Activated T-helper 2 cell treated with anti-CD3 and anti-CD28 coated beads, Interferon-gamma antibody, Interleukin-2, Interleukin-4, amounts not matched to agents 10 μg/mL and 5 μg/mL and 100 μg/mL, durations not matched to agents 14 hours and 24 hours and 36 hours (primary cell): ENCODE data around the gene MUC12. TPM values are rescaled to one million over a fixed set of nuclear protein-coding genes. Genes with fewer than 3 reads are reported as not detected.
A peak's percentile ranks its signal among the peaks of the same experiment; 100 is the strongest.
"Not testable (repeated sequence)": the region's sequence is repeated elsewhere in the genome, so short reads cannot be mapped to it uniquely, and the experiment has no call there.

Source experiments
- DNase-seq: peaks from one replicate; pipeline ENCODE4 v3.0.0; 2021; ENCODE audit warnings: low spot score
- H3K27ac Mint-ChIP-seq: one replicate; pipeline ENCODE4 v1.8.0; 2021; ENCODE audit warnings: mixed read lengths
- H3K27me3 Mint-ChIP-seq: one replicate; pipeline ENCODE4 v1.8.0; 2021; ENCODE audit warnings: low read depth, mixed read lengths
- H3K36me3 Mint-ChIP-seq: one replicate; pipeline ENCODE4 v1.8.0; 2021; ENCODE audit warnings: low read depth, mixed read lengths
- H3K4me1 Mint-ChIP-seq: one replicate; pipeline ENCODE4 v1.8.0; 2021; ENCODE audit warnings: low read depth, mixed read lengths
- H3K4me3 Mint-ChIP-seq: one replicate; pipeline ENCODE4 v1.8.0; 2021; ENCODE audit warnings: low read depth, mild to moderate bottlenecking, moderate library complexity, mixed read lengths
- H3K9me3 Mint-ChIP-seq: one replicate; pipeline ENCODE4 v1.8.0; 2021; ENCODE audit warnings: mixed read lengths
- intact Hi-C: fragments of 100-400 bp; cut with micrococcal nuclease; formaldehyde crosslinking; loops from one replicate; pipeline ENCODE4 v1.15.1; 2023
- total RNA-seq: library from RNA; stranded (reverse); gene quantifications from 2 replicates; pipeline ENCODE4 v1.2.3, GENCODE V29; 2022

The MUC12 gene
- total RNA-seq, 1 donor from 2014 or later: 1.4 TPM

GRCh38 chr7:101012931-101013330 lies 43.6 kb downstream of the MUC12 start:
- Mint-ChIP-seq H3K36me3 (peaks cover 5% of the 10 kb centered on the region), H3K9me3 (no peaks in the 10 kb centered on the region), H3K27ac (no peak overlapping the region), H3K4me1 (peaks cover 11% of the 10 kb centered on the region), H3K27me3 (no peaks in the 10 kb centered on the region), H3K4me3 (no peak overlapping the region)
- intact Hi-C loops: no loop called here
- no peak for DNase-seq

GRCh38 chr7:101015626-101016025 lies 46.3 kb downstream of the MUC12 start:
- no peak for DNase-seq
- peaks cover 5% of the 10 kb centered on the region for H3K36me3 Mint-ChIP-seq
- peaks cover 2% of the 10 kb centered on the region for H3K27me3 Mint-ChIP-seq
- peak overlapping the region; percentile 86 for H3K4me3 Mint-ChIP-seq
- peaks cover 17% of the 10 kb centered on the region for H3K4me1 Mint-ChIP-seq
- no peaks in the 10 kb centered on the region for H3K9me3 Mint-ChIP-seq
- intact Hi-C loops: no loop called here
- H3K27ac Mint-ChIP-seq: peak overlapping the region; percentile 31

- peak; percentile 67 for DNase-seq
- no peaks in the 10 kb centered on the region for H3K36me3 Mint-ChIP-seq
These were observed 47.9 kb downstream of the MUC12 start for GRCh38 chr7:101017064-101017777.

GRCh38 chr7:101018271-101019167 lies 49.2 kb downstream of the MUC12 start:
- H3K36me3 Mint-ChIP-seq: no peaks in the 10 kb centered on the region
- H3K27ac Mint-ChIP-seq: peak overlapping the region; percentile 70
- peak overlapping the region; percentile 49 for H3K4me3 Mint-ChIP-seq
- peaks cover 17% of the 10 kb centered on the region for H3K4me1 Mint-ChIP-seq
- no peak for DNase-seq
- H3K27me3 Mint-ChIP-seq: peaks cover 7% of the 10 kb centered on the region
- intact Hi-C loops: no loop called here
- H3K9me3 Mint-ChIP-seq: no peaks in the 10 kb centered on the region

More at GRCh38 chr7:101017064-101017777, 47.9 kb downstream of the MUC12 start:
- intact Hi-C loops: loop anchor here (1.0 kb wide), 1 partner anchor 128 kb away; the partner anchor contains the start of gene UFSP1
- Mint-ChIP-seq H3K27me3 (peaks cover 7% of the 10 kb centered on the region), H3K9me3 (no peaks in the 10 kb centered on the region), H3K4me3 (peak overlapping the region; percentile 86), H3K4me1 (peaks cover 17% of the 10 kb centered on the region), H3K27ac (peak overlapping the region; percentile 88)

GRCh38 chr7:101020444-101020843 lies 51.1 kb downstream of the MUC12 start:
- Mint-ChIP-seq H3K27me3 (peaks cover 7% of the 10 kb centered on the region), H3K4me1 (peaks cover 15% of the 10 kb centered on the region), H3K9me3 (no peaks in the 10 kb centered on the region), H3K36me3 (no peaks in the 10 kb centered on the region), H3K4me3 (no peak overlapping the region), H3K27ac (no peak overlapping the region)
- DNase-seq: no peak
- intact Hi-C loops: no loop called here

GRCh38 chr7:101021703-101022102 lies 52.3 kb downstream of the MUC12 start:
- H3K4me3 Mint-ChIP-seq: no peak overlapping the region
- H3K27ac Mint-ChIP-seq: no peak overlapping the region
- H3K4me1 Mint-ChIP-seq: peaks cover 10% of the 10 kb centered on the region
- intact Hi-C loops: no loop called here
- H3K9me3 Mint-ChIP-seq: no peaks in the 10 kb centered on the region
- no peak for DNase-seq
- H3K36me3 Mint-ChIP-seq: no peaks in the 10 kb centered on the region
- peaks cover 7% of the 10 kb centered on the region for H3K27me3 Mint-ChIP-seq

GRCh38 chr7:101023839-101024238 lies 54.5 kb downstream of the MUC12 start:
- no peaks in the 10 kb centered on the region for H3K36me3 Mint-ChIP-seq

GRCh38 chr7:101031082-101031481 lies 61.7 kb downstream of the MUC12 start:
- Mint-ChIP-seq H3K27ac (no peak overlapping the region), H3K9me3 (no peaks in the 10 kb centered on the region), H3K36me3 (no peaks in the 10 kb centered on the region), H3K4me3 (no peak overlapping the region), H3K4me1 (no peaks in the 10 kb centered on the region), H3K27me3 (peaks cover 7% of the 10 kb centered on the region)
- DNase-seq: no peak
- intact Hi-C loops: no loop called here

More at GRCh38 chr7:101023839-101024238, 54.5 kb downstream of the MUC12 start:
- H3K9me3 Mint-ChIP-seq: no peaks in the 10 kb centered on the region
- H3K27ac Mint-ChIP-seq: no peak overlapping the region
- peaks cover under 1% of the 10 kb centered on the region for H3K4me1 Mint-ChIP-seq
- H3K27me3 Mint-ChIP-seq: peaks cover 7% of the 10 kb centered on the region
- H3K4me3 Mint-ChIP-seq: no peak overlapping the region
- DNase-seq: no peak
- intact Hi-C loops: no loop called here

- no peak for DNase-seq
- H3K27me3 Mint-ChIP-seq: peaks cover 3% of the 10 kb centered on the region
- H3K4me1 Mint-ChIP-seq: no peaks in the 10 kb centered on the region
These were observed 66.6 kb downstream of the MUC12 start for GRCh38 chr7:101035941-101036340.

GRCh38 chr7:101041283-101041682 lies 71.9 kb downstream of the MUC12 start:
- H3K36me3 Mint-ChIP-seq, H3K4me3 Mint-ChIP-seq, H3K9me3 Mint-ChIP-seq, H3K4me1 Mint-ChIP-seq, intact Hi-C loops, H3K27me3 Mint-ChIP-seq, DNase-seq, H3K27ac Mint-ChIP-seq: not testable (repeated sequence)

More at GRCh38 chr7:101035941-101036340, 66.6 kb downstream of the MUC12 start:
- Mint-ChIP-seq H3K27ac (no peak overlapping the region), H3K4me3 (no peak overlapping the region), H3K9me3 (no peaks in the 10 kb centered on the region), H3K36me3 (no peaks in the 10 kb centered on the region)
- intact Hi-C loops: no loop called here

GRCh38 chr7:101058355-101058754 lies 89.0 kb downstream of the MUC12 start:
- Mint-ChIP-seq H3K36me3 (no peaks in the 10 kb centered on the region), H3K27me3 (peaks cover 8% of the 10 kb centered on the region), H3K9me3 (no peaks in the 10 kb centered on the region), H3K27ac (no peak overlapping the region), H3K4me3 (no peak overlapping the region), H3K4me1 (peaks cover 2% of the 10 kb centered on the region)
- DNase-seq: peak; percentile 38
- intact Hi-C loops: no loop called here

GRCh38 chr7:101059620-101059942 lies 90.2 kb downstream of the MUC12 start:
- Mint-ChIP-seq H3K27ac (no peak overlapping the region), H3K9me3 (no peaks in the 10 kb centered on the region), H3K27me3 (peaks cover 14% of the 10 kb centered on the region), H3K4me3 (no peak overlapping the region), H3K36me3 (no peaks in the 10 kb centered on the region), H3K4me1 (peaks cover 2% of the 10 kb centered on the region)
- intact Hi-C loops: loop anchor here (1.0 kb wide), 2 partner anchors 93 to 162 kb away; no protein-coding TSS in a partner anchor
- no peak for DNase-seq

GRCh38 chr7:101060992-101061391 lies 91.6 kb downstream of the MUC12 start:
- H3K36me3 Mint-ChIP-seq: no peaks in the 10 kb centered on the region
- H3K27me3 Mint-ChIP-seq: peaks cover 18% of the 10 kb centered on the region
- peaks cover 2% of the 10 kb centered on the region for H3K4me1 Mint-ChIP-seq
- intact Hi-C loops: no loop called here
- no peak overlapping the region for H3K4me3 Mint-ChIP-seq
- H3K9me3 Mint-ChIP-seq: no peaks in the 10 kb centered on the region
- H3K27ac Mint-ChIP-seq: no peak overlapping the region
- DNase-seq: no peak
